Smooth muscle cell (in vitro differentiated cells): ENCODE data around the gene RD3L. TPM values are rescaled to one million over a fixed set of nuclear protein-coding genes. Genes with fewer than 3 reads are reported as not detected.

Experiments
- DNase-seq: peaks from one replicate; lab custom pipeline; 2025; ENCODE audit not compliant: unreplicated experiment; lab: John Stamatoyannopoulos, UW
- H2AFZ ChIP-seq: fragments of 200-600 bp; sonication (generic); 2 replicates; pipeline ENCODE4 v1.6.0; 2016; ENCODE audit warnings: antibody characterized with exemption, low read depth, mild to moderate bottlenecking
- H3F3A ChIP-seq: fragments of 200-600 bp; sonication (generic); 2 replicates; pipeline ENCODE4 v1.6.0; 2017; ENCODE audit warnings: antibody characterized with exemption, low read depth
- H3K27ac ChIP-seq: fragments of 200-600 bp; sonication (generic); 2 replicates; pipeline ENCODE4 v1.5.1; 2016; ENCODE audit warnings: low read depth, mild to moderate bottlenecking
- H3K27me3 ChIP-seq: fragments of 200-600 bp; sonication (generic); 2 replicates; pipeline ENCODE4 v1.6.1; 2016; ENCODE audit warnings: low read depth, mild to moderate bottlenecking
- H3K36me3 ChIP-seq: fragments of 200-600 bp; sonication (generic); 2 replicates; pipeline ENCODE4 v1.5.1; 2016; ENCODE audit warnings: low read depth
- H3K4me1 ChIP-seq: fragments of 200-600 bp; sonication (generic); 2 replicates; pipeline ENCODE4 v1.5.1; 2016; ENCODE audit warnings: low read depth
- H3K4me2 ChIP-seq: fragments of 200-600 bp; sonication (generic); 2 replicates; pipeline ENCODE4 v1.6.0; 2016; ENCODE audit warnings: mild to moderate bottlenecking
- H3K4me3 ChIP-seq: fragments of 200-600 bp; sonication (generic); 2 replicates; pipeline ENCODE4 v1.5.1; 2016; ENCODE audit warnings: mild to moderate bottlenecking
- H3K79me2 ChIP-seq: fragments of 200-600 bp; sonication (generic); 2 replicates; pipeline ENCODE4 v1.6.0; 2016; ENCODE audit warnings: low read depth, mild to moderate bottlenecking
- H3K9ac ChIP-seq: fragments of 200-600 bp; sonication (generic); 2 replicates; pipeline ENCODE4 v1.6.0; 2016; ENCODE audit warnings: low read depth
- H3K9me3 ChIP-seq: fragments of 200-600 bp; sonication (generic); replicated peaks from 2 replicates; pipeline ENCODE4 v1.5.1; 2016; ENCODE audit warnings: low read depth
- H4K20me1 ChIP-seq: fragments of 200-600 bp; sonication (generic); 2 replicates; pipeline ENCODE4 v1.6.0; 2016; ENCODE audit warnings: low read depth
- CTCF ChIP-seq: fragments of 200-600 bp; sonication (generic); IDR thresholded peaks from 2 replicates; pipeline ENCODE4 v1.5.1; 2017; ENCODE audit warnings: borderline replicate concordance, mild to moderate bottlenecking, antibody characterized with exemption; ENCODE audit not compliant: insufficient read depth, poor library complexity, severe bottlenecking
- WGBS: methylation state at CpG from one replicate; pipeline ENCODE4 v1.1.7; 2016; ENCODE audit warnings: low lambda C conversion rate; 5-methylcytosine and 5-hydroxymethylcytosine counted together
- polyA plus RNA-seq: library from polyadenylated mRNA; unstranded; fragments of >200 nt; fragmentation: Nextera tagmentation; extraction: Ambion mirVana; gene quantifications from 2 replicates; pipeline ENCODE4 v1.2.1, GENCODE V29; 2016
- total RNA-seq: library from RNA; depleted of rRNA; stranded (reverse); fragments of >200 nt; gene quantifications from 2 replicates; pipeline ENCODE4 v1.2.3, GENCODE V29; 2014

RD3L gene
- total and polyA plus RNA-seq, 2 experiments from 2014 or later = not detected

- no peaks in the 10 kb centered on the region for H3K79me2 ChIP-seq
- H3F3A ChIP-seq = peaks cover 9% of the 10 kb centered on the region
- H3K9ac ChIP-seq = no peak overlapping the region
- H3K9me3 ChIP-seq = no peaks in the 10 kb centered on the region
- peaks cover 13% of the 10 kb centered on the region for H3K36me3 ChIP-seq
- peak overlapping the region; percentile 52 for H3K27ac ChIP-seq
- H2AFZ ChIP-seq = no peak overlapping the region
- no peaks in the 10 kb centered on the region for H3K27me3 ChIP-seq
- H4K20me1 ChIP-seq = peaks cover 12% of the 10 kb centered on the region
- no peak overlapping the region for H3K4me3 ChIP-seq
- 93% methylated on average over 26 of the region's 26 CpGs for WGBS
- H3K4me1 ChIP-seq = peaks cover 5% of the 10 kb centered on the region
- TF ChIP-seq CTCF = no peak
- no peak for DNase-seq
- peak overlapping the region; percentile 54 for H3K4me2 ChIP-seq
Observed at GRCh38 chr14:103909531-103910261, 32.6 kb downstream of the RD3L start.

- H3K4me1 ChIP-seq = peaks cover 5% of the 10 kb centered on the region
- H3K9me3 ChIP-seq = no peaks in the 10 kb centered on the region
- no peak overlapping the region for H3K27ac ChIP-seq
- no peak overlapping the region for H3K4me2 ChIP-seq
- H3K36me3 ChIP-seq = peaks cover 7% of the 10 kb centered on the region
- no peak overlapping the region for H2AFZ ChIP-seq
- no peaks in the 10 kb centered on the region for H3K79me2 ChIP-seq
- 94% methylated on average over 4 of the region's 4 CpGs for WGBS
- no peak overlapping the region for H3K4me3 ChIP-seq
- DNase-seq = no peak
- peaks cover 3% of the 10 kb centered on the region for H4K20me1 ChIP-seq
- TF ChIP-seq CTCF = no peak
- H3F3A ChIP-seq = peaks cover 9% of the 10 kb centered on the region
- H3K27me3 ChIP-seq = no peaks in the 10 kb centered on the region
- H3K9ac ChIP-seq = no peak overlapping the region
Observed at GRCh38 chr14:103908580-103908979, 33.7 kb downstream of the RD3L start.

GRCh38 chr14:103905842-103906456, 36.4 kb downstream of the RD3L start:
- Histone ChIP-seq H4K20me1 (no peaks in the 10 kb centered on the region), H3K27ac (no peak overlapping the region), H3K27me3 (no peaks in the 10 kb centered on the region), H3K79me2 (no peaks in the 10 kb centered on the region), H3K36me3 (no peaks in the 10 kb centered on the region), H2AFZ (no peak overlapping the region), H3K4me1 (peaks cover 5% of the 10 kb centered on the region), H3K9ac (no peak overlapping the region), H3K9me3 (no peaks in the 10 kb centered on the region), H3K4me3 (no peak overlapping the region), H3K4me2 (no peak overlapping the region), H3F3A (no peaks in the 10 kb centered on the region)
- 67% methylated on average over 22 of the region's 22 CpGs for WGBS
- no peak for DNase-seq
- no peak for TF ChIP-seq CTCF
